HG02840 (cell line): ENCODE data around the gene LYPD8.

Experiments
- ATAC-seq: cut with Tn5 transposase; IDR thresholded peaks from one replicate; pipeline ENCODE4 v1.9.1; 2021; ENCODE audit warnings: mild to moderate bottlenecking, moderate library complexity, moderate number of reproducible peaks; ENCODE audit not compliant: unreplicated experiment, low FRiP score

Gene LYPD8

GRCh38 chr1:248759644-248760043, 4.1 kb upstream of the LYPD8 start:
- no peak for ATAC-seq

- ATAC-seq: no peak
Measured at GRCh38 chr1:248758352-248758751, 2.8 kb upstream of the LYPD8 start.

GRCh38 chr1:248757784-248758195, 2.2 kb upstream of the LYPD8 start:
- ATAC-seq: no peak

GRCh38 chr1:248756636-248757035, 1.1 kb upstream of the LYPD8 start:
- no peak for ATAC-seq

- ATAC-seq: no peak
Measured at GRCh38 chr1:248756151-248756550, 592 bp upstream of the LYPD8 start.

- ATAC-seq: no peak
Measured at GRCh38 chr1:248753708-248754280, 1.8 kb downstream of the LYPD8 start.

GRCh38 chr1:248753029-248753594, 2.4 kb downstream of the LYPD8 start:
- ATAC-seq: no peak

GRCh38 chr1:248752161-248753028, 3.2 kb downstream of the LYPD8 start:
- ATAC-seq: no peak

- ATAC-seq: no peak
Measured at GRCh38 chr1:248751635-248752034, 3.9 kb downstream of the LYPD8 start.

GRCh38 chr1:248751142-248751541, 4.4 kb downstream of the LYPD8 start:
- no peak for ATAC-seq

GRCh38 chr1:248750496-248750895, 5.1 kb downstream of the LYPD8 start:
- no peak for ATAC-seq

GRCh38 chr1:248748211-248748610, 7.3 kb downstream of the LYPD8 start:
- ATAC-seq: no peak

- no peak for ATAC-seq
Measured at GRCh38 chr1:248740876-248741275, 14.7 kb downstream of the LYPD8 start.

- ATAC-seq: no peak
Measured at GRCh38 chr1:248739572-248740205, 15.9 kb downstream of the LYPD8 start.

GRCh38 chr1:248737457-248737856, 18.1 kb downstream of the LYPD8 start:
- ATAC-seq: no peak

- ATAC-seq: no peak
Measured at GRCh38 chr1:248736977-248737376, 18.6 kb downstream of the LYPD8 start.

- no peak for ATAC-seq
Measured at GRCh38 chr1:248733566-248733965, 22.0 kb downstream of the LYPD8 start.

- ATAC-seq: no peak
Measured at GRCh38 chr1:248730507-248731335, 24.8 kb downstream of the LYPD8 start.

GRCh38 chr1:248714248-248714647, 41.3 kb downstream of the LYPD8 start:
- no peak for ATAC-seq

- ATAC-seq: no peak
Measured at GRCh38 chr1:248710305-248710900, 45.2 kb downstream of the LYPD8 start.
